Activated gamma-delta T cell treated with Interleukin-2 at 50 U/mL for 16 hours (primary cell): ENCODE measurements around the gene CCDC138.

ENCODE experiments used
- DNase-seq: peaks from one replicate; pipeline ENCODE4 v3.0.0-alpha.2; 2020

Gene CCDC138

DNA sequence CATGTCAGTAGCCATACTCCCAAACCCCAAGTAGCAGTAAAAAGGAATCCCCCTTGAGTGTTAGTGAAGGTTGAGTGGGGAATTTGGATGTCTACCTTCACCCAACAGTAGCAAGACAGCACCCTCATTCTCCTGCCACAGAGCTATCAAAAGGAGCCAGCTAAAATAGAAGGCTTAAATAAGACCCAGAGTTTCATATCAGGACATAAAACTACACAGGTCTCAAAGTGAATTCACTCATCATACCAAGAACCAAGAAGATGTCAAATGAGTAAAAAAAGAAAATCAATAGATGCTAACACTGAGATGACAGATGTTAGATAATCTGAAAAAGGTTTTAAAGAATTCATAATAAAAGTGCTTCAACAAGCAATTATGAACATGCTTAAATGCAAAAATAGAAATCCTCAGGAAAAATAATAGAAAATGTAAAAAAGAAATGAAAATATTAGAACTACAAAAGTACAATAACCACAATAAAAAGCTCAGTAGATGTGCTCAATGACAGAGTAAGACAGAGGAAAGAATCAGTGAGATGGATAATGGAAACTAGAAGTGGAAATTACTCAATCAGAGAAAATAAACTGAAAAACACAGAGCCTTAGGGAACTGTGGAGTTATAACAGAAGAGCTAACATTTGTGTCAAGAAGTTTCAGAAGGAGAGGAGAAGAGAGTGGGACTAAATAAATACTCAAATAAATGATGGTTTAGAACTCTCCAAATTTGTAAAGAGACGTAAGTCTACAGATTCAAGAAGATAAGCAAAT lies 111.9 kb downstream of the CCDC138 start:
- no peak for DNase-seq

DNA sequence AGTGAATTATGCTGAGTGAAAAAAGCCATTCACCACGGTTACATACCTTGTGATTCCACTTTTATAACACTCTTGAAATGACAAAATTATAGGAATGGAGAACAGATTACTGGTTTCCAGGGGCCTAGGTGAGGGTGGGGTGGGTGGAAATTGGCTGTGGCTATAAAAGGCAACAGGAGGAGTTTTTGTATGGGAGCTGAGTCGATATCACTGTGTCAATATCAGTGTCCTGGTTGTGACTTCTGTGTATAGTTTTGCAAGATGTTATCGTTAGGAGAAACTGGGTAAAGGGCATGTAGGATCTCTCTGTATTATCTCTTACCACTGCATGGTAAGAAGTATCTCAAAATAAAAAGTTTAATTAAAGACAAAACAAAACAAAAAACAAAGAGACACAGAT lies 118.1 kb downstream of the CCDC138 start:
- no peak for DNase-seq

DNA sequence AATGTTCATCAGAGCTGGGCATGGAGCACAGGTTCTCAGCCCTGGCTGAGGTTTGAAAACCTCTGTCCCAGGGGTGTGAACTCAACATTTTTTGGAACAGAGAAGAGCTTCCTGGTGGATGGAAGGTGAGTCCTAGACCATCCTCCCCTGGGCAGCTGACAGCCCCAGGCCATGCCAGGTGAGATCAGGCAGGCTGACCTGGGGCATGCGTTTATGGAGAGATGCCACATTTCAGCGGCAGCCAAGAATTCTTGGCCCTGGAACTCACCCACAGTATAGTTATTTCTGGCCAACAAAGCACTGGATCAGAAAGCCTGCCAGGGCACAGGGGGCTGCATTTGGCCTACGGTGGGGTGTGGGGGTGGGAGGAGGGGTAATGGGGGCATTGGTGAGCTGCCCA lies 118.6 kb downstream of the CCDC138 start:
- no peak for DNase-seq

DNA sequence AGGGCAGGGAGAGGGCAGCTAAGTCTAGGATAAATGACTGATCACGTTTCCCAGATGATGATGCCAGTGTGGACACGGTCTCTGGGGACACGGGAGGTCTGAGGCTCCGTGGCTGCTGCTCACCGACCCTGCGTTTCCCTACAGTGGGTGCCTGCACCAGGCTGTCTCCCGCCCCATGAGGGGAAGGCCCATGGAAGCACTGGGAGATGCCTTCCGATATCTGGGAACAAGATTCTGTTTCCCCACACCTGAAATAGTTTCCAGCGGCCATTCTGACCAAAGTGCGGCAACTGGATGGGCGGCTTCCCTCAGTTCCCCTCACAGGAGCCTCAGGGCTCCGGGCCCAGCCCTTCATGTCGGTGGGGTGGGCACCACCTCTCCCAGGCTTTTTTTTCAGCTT lies 119.3 kb downstream of the CCDC138 start:
- DNase-seq, result no peak

DNA sequence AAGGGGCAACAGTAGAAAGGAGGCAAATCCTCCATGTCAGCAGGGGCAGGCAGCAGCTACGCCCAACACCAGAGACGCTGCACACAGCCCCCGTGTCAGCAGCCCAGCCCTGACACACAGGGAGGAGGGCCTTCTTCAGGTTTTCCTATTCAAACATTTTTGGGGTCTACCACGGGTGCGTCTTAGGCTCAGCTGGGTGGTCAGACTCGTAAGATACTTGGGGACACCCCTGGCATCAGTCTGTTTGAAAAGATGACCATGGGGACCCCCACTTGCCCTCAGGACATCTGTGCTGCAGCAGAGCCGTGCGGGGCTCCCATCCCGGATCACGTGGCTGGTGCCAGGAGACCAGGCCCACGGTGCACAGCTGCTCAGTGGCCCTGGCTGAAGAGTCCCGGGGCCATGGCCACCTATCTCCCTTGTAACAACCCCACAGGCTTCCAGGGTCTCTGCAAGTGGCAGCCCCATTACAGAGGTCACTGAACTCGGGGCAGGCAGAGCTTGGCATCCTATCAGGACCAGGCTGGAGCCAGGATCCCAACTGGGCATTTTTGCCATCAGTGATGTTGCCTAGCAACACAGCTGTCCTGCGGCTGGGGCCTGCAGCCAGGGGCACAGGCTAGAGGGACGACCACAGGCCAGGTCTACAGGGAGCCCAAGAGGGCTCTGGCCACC lies 120.0 kb downstream of the CCDC138 start:
- no peak for DNase-seq

DNA sequence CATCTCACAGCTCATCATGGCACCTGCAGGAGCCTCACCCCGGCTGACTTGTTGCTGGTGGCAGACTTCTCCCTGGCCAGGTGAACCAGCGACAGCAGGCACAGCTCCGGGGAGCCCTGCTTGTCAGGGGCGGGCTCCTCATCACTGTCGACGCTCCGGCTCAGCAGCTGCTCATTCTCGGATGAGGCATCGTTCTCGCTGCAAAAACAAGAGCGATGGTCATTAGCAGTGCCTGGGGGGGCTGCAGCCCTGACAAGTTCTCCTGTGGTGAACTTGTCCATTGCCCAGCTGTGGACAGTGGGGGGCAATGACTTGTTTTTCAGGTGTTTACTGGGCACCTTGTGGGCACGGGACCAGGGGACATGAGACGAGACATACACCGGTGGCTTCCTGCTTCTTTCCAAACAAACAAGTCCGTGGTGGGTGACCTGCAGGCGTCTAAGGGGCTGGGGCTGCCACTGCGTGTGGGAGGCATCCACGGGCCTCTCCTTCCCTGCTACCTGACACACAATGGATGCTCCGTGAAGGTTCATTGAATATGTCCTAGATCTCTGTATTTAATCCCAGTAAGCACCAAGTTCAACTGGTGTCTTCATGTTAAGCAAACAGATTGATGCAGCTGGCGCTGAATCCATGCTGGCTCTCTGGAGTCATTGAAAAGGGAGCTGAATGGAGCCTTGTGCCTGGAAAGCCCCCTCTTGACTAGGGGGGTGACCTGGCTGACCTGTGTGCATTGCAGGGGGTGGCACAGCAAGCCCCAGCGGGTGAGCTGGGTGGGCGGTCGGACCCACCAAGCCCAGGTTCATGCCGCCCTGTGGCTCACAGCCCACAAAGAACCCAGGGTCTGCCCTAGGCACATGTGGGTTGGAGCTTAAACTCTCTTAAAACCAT lies 121.5 kb downstream of the CCDC138 start:
- no peak for DNase-seq

DNA sequence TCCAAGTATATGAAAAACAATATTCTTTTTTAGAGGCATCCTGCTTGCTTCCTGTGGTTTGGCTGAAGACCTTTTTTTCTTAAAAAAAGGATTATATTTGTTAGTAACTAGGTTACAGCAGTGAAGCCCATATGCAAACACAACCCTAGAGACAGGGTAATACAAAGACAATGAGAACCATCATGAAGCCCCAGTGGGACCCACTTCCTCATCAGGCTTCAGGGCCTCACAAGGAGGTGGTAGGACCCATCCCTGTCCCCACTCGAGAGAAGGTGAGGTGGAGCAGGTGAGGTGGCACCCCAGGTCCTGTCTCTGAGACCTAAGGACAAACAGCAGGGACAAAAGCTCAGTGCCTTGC lies 122.1 kb downstream of the CCDC138 start:
- DNase-seq, result no peak

DNA sequence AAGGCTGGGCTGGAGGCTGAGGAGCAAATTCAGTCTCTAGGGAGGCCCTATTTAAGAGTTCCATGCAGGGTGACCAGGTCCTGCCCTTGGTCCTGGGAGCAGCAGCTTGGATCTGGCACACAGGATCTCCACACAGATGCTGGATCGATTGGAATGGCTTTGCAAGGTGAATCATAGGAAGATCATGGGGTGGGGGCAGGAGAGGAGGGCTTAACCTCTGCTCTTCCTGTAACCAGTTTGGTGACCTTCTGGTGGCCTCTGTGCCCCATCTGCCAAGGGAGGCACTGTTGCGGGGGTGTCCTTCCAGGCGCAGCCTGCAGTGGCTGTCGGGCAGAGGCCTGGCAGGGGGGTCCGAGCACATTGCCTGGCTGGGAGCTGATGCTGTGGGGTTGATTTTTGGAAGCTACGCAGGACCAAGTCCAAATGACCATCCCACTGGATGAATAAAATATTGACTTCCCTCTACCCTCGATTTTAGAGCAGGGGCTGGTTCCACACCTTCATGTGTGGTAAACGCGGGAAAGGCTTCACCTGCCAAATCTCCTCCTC lies 122.8 kb downstream of the CCDC138 start:
- DNase-seq, result no peak

DNA sequence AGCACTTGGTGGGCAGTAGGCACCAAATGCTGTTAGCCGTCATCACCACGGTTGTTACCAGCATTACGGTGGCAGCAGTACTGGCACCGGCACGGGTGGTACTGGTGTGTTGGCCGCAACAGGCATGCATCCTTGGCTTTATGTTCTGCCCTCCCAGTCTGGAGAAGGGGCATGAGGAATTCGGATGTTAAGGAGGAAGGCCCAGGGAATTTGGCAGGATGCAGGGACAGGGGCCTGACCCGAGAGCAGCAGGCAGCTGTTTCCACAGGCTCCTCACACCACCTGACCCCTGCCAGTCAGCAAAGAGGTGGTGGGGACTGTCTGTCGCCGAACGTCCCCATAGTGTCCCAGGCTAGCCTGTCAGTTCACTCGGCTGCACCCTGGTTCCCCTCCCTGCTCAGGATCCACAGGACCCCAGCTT lies 123.5 kb downstream of the CCDC138 start:
- no peak for DNase-seq

DNA sequence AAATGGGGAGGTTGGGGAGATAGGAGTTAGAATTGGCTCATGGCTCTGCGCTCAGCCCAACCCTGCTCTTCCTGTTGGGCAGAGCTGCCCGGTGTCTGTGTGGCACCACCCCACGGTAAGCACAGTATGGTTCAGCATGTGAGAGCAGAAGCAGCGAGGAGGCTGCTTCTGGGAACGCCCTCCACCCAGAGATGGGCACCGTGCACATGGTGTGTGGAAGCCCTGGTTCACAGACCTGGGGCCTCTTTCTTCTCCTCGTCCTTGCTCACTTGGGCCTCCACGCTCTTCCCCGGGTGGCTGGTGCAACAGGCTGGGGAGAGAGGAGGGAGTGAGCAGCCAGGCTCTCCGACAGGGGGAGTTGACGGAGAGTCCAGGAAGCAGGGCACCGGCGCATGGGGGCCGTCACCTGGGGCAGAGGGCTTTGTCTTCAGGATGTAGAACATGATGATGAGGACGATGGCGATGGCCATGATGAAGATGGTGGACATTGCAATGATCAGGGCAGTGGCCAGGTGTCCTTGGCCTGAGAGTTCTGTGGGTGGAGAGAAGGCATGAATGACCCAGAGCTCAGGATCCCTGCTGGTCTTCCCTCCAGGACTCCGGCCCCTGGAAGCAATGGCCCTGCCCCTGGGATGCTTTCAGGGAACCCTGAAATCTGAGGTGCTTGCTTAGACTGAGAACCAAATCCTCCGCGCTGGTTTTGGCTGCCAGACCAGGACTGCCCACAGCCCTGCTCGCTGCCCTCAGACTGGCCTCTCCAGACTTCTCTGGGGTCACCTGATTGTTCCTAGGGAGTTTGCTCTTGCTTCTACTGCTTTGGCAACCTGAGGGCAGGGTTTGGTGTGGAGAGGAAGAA lies 124.2 kb downstream of the CCDC138 start:
- DNase-seq, result no peak

DNA sequence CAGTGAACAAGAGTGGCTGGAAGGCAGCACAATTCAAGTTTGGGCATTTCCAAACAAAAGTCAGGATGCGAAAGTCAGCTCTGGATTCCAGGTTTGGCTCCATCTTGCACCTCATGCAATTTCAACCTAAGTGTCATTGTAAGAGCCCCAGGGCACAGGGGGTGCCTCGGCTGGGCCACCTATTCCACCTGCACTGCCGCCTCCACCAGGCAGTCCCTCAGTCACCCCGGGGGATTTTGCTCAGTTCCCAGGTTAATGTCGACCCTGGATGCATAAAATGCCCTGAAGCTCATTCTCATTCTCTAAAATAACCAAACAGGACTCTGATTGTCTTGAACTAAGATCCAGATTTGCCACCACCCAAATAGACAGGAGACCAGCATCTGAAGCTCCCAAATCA lies 124.8 kb downstream of the CCDC138 start:
- DNase-seq, result no peak

DNA sequence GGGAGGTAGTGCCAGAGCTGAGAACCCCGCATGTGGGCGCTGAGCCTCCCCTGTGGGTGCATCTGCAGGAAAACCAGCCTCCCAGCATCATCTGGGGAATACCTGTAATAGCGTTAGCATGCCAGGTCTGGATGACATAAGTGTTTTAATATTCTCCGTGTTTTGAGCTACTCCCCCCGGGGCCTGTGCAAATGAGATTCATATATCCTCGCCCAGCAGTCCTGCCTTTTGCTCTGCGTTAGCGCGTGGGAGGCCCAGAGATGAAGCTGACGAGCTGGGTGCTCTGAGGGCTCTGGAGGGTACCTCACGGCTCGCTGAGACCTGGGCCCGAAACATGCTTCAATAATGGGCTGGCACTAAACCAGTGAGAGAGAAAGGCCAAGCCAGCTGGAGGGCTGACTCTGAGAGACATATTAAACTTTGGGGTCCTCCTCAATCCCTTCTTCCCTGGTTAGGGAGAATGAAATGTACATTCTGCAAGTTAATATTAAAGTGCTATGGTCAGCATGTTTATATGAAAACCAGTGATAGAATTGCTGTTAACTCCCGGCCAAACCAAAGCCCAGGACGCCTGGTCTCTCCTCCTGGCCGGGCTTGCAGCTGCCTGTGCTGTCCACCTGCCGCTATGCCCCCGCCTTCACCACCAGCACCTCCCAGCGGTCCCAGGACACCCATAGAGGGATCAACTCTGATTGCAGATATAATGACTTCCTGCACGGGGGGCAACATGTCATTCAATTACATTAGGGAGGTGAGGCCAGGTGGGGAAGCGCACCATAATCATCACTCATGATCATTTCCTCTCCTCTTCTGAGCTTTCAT lies 125.4 kb downstream of the CCDC138 start:
- DNase-seq, result no peak

DNA sequence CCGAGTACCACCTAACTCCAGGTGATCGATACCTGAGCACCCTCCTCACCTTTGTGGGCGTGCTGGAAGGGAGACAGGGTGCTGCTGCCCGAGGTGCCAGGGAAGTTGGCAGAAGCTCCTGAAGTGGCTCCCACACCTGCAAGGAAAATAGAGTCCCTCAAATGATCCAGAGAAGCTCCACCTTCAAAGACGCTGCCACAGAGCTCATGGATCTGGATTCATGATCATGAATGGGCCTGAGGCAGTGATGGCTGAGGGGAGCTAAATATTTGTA lies 126.0 kb downstream of the CCDC138 start:
- DNase-seq, result no peak

DNA sequence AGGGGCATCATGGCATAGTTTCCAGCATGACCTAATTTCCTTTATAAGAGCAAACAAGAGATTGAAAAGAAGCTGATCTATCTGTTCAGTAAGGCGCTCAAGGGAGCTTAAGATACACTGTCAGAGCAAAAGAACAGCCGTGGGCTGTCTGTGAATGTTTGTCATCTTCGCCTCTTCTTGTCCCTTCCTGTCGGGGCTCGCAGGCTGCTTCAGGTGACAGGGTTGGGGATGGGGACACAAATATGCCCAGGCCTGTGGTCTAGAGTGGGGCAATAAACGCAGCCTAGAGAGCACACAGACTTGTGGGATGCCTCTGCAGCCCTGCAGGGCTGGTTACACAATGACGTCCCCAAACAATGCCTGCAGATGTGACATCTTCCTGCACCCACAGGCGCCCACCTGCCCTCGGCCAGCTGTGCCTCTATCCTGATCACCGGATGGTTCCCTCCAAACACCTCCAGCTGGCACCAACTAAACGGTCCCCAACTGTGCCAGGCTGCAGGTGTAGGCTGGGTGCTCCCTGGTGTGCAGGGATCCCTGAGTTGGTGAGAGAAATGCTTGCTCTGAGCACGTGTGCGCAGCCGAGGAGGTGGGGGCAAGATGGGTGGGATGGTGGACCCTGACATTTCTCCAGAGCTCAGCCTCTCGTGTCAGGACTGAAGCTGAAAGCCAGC lies 129.7 kb downstream of the CCDC138 start:
- DNase-seq, result no peak

DNA sequence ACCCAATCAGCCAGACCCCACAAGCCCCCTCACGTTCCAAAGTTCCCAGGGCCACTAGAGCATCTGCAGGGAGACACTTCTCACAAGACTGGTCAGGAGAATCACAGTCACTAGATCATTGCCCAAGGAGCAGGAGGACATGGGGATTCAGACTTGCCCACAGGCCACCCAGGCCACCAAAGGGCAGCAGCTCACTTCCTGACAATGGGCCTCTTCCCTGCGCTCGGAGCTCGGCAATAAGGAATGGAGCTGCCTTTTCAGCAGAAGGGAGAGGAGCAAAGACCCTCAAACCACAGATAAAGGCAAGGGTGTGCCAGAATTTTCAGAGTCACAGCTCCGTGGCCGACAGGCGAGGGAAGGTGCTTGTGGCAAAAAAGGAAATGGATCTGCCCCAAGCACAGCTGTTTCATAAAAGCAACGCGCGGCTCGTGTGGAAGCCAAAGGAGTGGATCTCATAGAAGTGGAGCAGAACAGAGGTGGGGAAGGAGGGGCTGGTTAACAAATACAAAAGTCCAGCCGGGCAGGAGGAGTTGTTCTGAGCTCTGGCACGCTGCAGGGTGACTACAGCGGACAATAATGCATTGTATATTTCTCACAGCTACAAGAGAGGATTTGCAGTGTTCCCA lies 130.3 kb downstream of the CCDC138 start:
- DNase-seq, result no peak

DNA sequence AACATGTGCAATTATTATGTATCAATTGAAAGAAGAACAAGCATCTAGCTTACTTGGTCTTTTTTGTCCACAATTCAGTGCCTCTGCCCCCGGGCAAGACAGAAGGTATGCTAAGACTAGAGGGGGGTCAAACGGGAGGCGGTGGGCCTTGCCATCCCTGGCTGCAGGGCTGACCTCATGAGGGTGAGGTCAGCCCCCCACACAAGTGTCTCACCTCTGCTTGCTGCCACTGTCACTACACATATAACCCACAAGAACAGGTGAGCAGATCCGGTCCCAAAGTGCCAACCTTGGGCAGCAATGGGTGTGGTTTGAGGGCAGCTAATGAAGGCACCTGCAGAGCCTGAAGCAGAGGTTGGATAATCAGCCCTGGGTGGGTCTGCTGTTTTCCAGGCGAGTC lies 131.0 kb downstream of the CCDC138 start:
- DNase-seq, result no peak

DNA sequence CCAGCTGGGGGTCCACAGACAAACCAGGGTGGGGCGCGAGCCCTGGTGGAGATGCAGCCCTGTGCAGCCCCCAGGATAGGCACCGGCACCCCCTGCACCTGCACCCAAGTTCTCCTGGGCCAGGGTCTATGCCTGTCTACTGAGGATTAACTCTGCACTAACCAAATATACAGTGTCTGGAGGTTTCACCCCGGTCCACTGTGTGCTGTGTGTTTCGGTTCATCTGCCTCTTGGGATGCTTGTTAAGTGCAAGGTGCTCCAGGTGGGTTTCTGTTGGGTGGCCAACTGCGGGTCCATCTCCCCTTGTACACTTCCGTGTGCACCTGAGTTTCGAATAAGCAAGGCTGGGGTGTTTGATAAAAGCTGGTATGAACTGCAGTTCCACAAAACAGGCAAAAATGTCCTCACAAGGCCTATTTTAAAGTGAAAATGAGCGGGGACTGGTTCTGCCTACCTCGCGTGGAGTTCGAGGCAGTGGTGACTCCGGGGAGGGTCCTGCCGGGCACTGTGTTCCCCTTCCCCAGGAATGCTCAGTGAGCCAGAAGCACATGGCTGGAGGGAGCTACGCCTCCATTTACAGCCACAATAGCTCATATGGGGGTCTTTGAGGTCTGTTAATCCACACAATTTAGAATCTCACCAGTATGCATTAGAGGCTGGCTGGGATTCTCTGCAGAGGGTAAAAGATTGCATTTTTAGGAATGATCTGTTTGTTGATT lies 131.7 kb downstream of the CCDC138 start:
- DNase-seq, result no peak

DNA sequence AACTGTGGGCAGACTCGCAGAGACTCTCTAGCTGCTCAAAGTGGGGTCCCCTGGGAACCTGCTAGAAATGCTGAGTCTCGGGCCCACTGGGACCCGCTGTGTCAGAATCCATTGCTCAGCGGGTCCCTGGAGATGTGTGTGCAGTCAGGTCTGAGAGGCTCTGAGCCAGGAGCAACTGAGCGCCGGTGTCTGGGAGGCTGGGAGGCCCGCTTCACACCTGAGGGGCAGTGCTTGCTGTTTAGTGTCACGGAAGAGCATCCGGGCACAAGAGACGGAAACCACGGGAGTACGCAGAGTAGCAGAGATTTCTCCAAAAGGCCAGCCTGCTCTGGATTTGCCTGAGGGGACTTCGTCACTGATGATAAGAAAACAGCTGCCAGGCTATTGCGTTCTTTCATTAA lies 132.4 kb downstream of the CCDC138 start:
- no peak for DNase-seq

DNA sequence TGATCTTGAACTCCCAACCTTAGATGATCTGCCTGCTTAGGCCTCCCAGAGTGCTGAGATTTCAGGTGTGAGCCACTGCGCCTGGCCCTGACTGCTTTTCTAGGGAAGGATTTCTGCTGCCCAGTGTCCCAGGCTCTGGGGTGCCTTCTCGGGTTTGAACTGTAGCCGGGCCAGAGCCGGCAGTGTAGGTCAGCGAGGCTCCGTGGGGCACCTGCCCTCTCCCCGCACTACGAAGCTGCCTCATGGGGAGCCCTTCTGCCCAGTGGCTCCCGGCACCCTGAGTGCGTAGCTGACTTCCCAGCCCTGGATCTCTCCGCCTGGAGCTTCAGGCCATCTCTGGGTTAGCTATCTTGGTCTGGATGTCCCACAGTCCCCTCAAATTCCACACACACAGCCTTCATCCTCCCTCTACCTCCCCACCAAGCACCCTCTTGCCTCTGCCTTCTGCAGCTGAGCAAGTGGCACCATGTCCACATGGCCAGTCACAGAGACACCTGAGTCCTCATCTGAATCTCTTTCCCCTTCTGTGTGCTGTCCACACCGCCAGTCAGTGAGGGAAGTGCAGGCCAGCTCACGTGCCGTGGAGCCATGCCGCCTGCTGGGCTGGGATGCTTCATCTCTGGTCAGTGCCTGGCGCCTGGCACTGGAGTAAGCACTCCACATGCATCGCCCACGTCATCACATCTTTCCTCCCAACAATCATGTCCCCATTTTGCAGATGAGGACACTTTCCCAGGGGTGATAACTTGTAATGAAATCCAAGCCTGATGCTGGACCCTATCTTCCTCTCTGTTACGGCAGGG lies 133.2 kb downstream of the CCDC138 start:
- no peak for DNase-seq
